ENCODE data around the gene ME3. TPM values are rescaled to one million over a fixed set of nuclear protein-coding genes. Genes with fewer than 3 reads are reported as not detected.
"Not testable (repeated sequence)": the region's sequence is repeated elsewhere in the genome, so short reads cannot be mapped to it uniquely, and the experiment has no call there.

ME3 gene
- total RNA-seq, 1 experiment from 2014 or later: 2.7 TPM

- no peak for DNase-seq
- no peak overlapping the region for H3K4me3 ChIP-seq
- no peaks in the 10 kb centered on the region for H3K27me3 ChIP-seq
- H3K9me3 ChIP-seq: no peaks in the 10 kb centered on the region
- H3K36me3 ChIP-seq: no peaks in the 10 kb centered on the region
Measured at GRCh38 chr11:86449993-86450629, 222.3 kb downstream of the ME3 start.

- Histone ChIP-seq H3K36me3 (no peaks in the 10 kb centered on the region), H3K27me3 (no peaks in the 10 kb centered on the region), H3K9me3 (no peaks in the 10 kb centered on the region), H3K4me3 (no peak overlapping the region)
- DNase-seq: no peak
Measured at GRCh38 chr11:86447763-86448480, 224.5 kb downstream of the ME3 start.

GRCh38 chr11:86446924-86447285 lies 225.5 kb downstream of the ME3 start:
- no peaks in the 10 kb centered on the region for H3K27me3 ChIP-seq
- no peak overlapping the region for H3K4me3 ChIP-seq
- no peaks in the 10 kb centered on the region for H3K36me3 ChIP-seq
- no peaks in the 10 kb centered on the region for H3K9me3 ChIP-seq
- no peak for DNase-seq

- no peak for DNase-seq
- no peaks in the 10 kb centered on the region for H3K9me3 ChIP-seq
- no peaks in the 10 kb centered on the region for H3K27me3 ChIP-seq
- H3K36me3 ChIP-seq: no peaks in the 10 kb centered on the region
- no peak overlapping the region for H3K4me3 ChIP-seq
Measured at GRCh38 chr11:86446163-86446923, 226.1 kb downstream of the ME3 start.

- no peak for DNase-seq
- H3K4me3 ChIP-seq: no peak overlapping the region
- H3K27me3 ChIP-seq: no peaks in the 10 kb centered on the region
- no peaks in the 10 kb centered on the region for H3K36me3 ChIP-seq
- H3K9me3 ChIP-seq: no peaks in the 10 kb centered on the region
Measured at GRCh38 chr11:86444981-86445380, 227.4 kb downstream of the ME3 start.

- DNase-seq: no peak
Measured at GRCh38 chr11:86443415-86443814, 229.0 kb downstream of the ME3 start.

GRCh38 chr11:86442827-86443226 lies 229.6 kb downstream of the ME3 start:
- H3K27me3 ChIP-seq: no peaks in the 10 kb centered on the region
- H3K9me3 ChIP-seq: no peaks in the 10 kb centered on the region
- no peak overlapping the region for H3K4me3 ChIP-seq
- no peaks in the 10 kb centered on the region for H3K36me3 ChIP-seq
- DNase-seq: no peak

More at GRCh38 chr11:86443415-86443814, 229.0 kb downstream of the ME3 start:
- Histone ChIP-seq H3K9me3 (no peaks in the 10 kb centered on the region), H3K36me3 (no peaks in the 10 kb centered on the region), H3K27me3 (no peaks in the 10 kb centered on the region), H3K4me3 (no peak overlapping the region)

GRCh38 chr11:86442420-86442819 lies 230.0 kb downstream of the ME3 start:
- H3K27me3 ChIP-seq: no peaks in the 10 kb centered on the region
- H3K4me3 ChIP-seq: no peak overlapping the region
- DNase-seq: no peak
- H3K36me3 ChIP-seq: no peaks in the 10 kb centered on the region
- H3K9me3 ChIP-seq: no peaks in the 10 kb centered on the region

GRCh38 chr11:86440843-86441242 lies 231.6 kb downstream of the ME3 start:
- H3K4me3 ChIP-seq: no peak overlapping the region
- no peaks in the 10 kb centered on the region for H3K9me3 ChIP-seq
- H3K36me3 ChIP-seq: no peaks in the 10 kb centered on the region
- no peaks in the 10 kb centered on the region for H3K27me3 ChIP-seq
- no peak for DNase-seq

- peak; percentile 30 for DNase-seq
- no peak overlapping the region for H3K4me3 ChIP-seq
Measured at GRCh38 chr11:86440305-86440716, 232.1 kb downstream of the ME3 start.

GRCh38 chr11:86438685-86439084 lies 233.7 kb downstream of the ME3 start:
- Histone ChIP-seq H3K36me3 (no peaks in the 10 kb centered on the region), H3K27me3 (no peaks in the 10 kb centered on the region), H3K9me3 (no peaks in the 10 kb centered on the region), H3K4me3 (no peak overlapping the region)
- no peak for DNase-seq

More at GRCh38 chr11:86440305-86440716, 232.1 kb downstream of the ME3 start:
- Histone ChIP-seq H3K27me3 (no peaks in the 10 kb centered on the region), H3K9me3 (no peaks in the 10 kb centered on the region), H3K36me3 (no peaks in the 10 kb centered on the region)

GRCh38 chr11:86435711-86436110 lies 236.7 kb downstream of the ME3 start:
- Histone ChIP-seq H3K4me3 (no peak overlapping the region), H3K27me3 (no peaks in the 10 kb centered on the region), H3K36me3 (no peaks in the 10 kb centered on the region), H3K9me3 (no peaks in the 10 kb centered on the region)
- DNase-seq: no peak

- H3K36me3 ChIP-seq, H3K9me3 ChIP-seq, H3K4me3 ChIP-seq, H3K27me3 ChIP-seq, DNase-seq: not testable (repeated sequence)
Measured at GRCh38 chr11:86433361-86434095, 238.9 kb downstream of the ME3 start.

GRCh38 chr11:86431258-86431657 lies 241.2 kb downstream of the ME3 start:
- Histone ChIP-seq H3K27me3 (no peaks in the 10 kb centered on the region), H3K36me3 (no peaks in the 10 kb centered on the region), H3K9me3 (0 out of 2 replicates have a peak, but pooled peaks cover 3% of the 10 kb centered on the region), H3K4me3 (no peak overlapping the region)
- DNase-seq: no peak

GRCh38 chr11:86427441-86427840 lies 245.0 kb downstream of the ME3 start:
- Histone ChIP-seq H3K9me3 (peaks cover 5% of the 10 kb centered on the region; the same call in 1 of the 2 replicates), H3K27me3 (no peaks in the 10 kb centered on the region), H3K4me3 (no peak overlapping the region), H3K36me3 (no peaks in the 10 kb centered on the region)
- no peak for DNase-seq

GRCh38 chr11:86423488-86423887 lies 248.9 kb downstream of the ME3 start:
- H3K36me3 ChIP-seq, DNase-seq, H3K4me3 ChIP-seq, H3K9me3 ChIP-seq, H3K27me3 ChIP-seq: not testable (repeated sequence)

- Histone ChIP-seq H3K4me3 (no peak overlapping the region), H3K36me3 (no peaks in the 10 kb centered on the region), H3K27me3 (no peaks in the 10 kb centered on the region), H3K9me3 (peaks cover 5% of the 10 kb centered on the region; the same call in 1 of the 2 replicates)
- DNase-seq: no peak
Measured at GRCh38 chr11:86422371-86422770, 250.0 kb downstream of the ME3 start.

Data from MG63 (cell line).